SK-N-SH treated with all-trans-retinoic acid at 6 μM for 48 hours (cell line): ENCODE data around the gene SGIP1.

Experiments
- ARNTL ChIP-seq: fragments of 450-650 bp; formaldehyde crosslinking; IDR thresholded peaks from 2 replicates; pipeline ENCODE4 v1.5.0; 2020; ENCODE audit warnings: low read depth, mild to moderate bottlenecking, moderate library complexity, borderline replicate concordance
- ESRRG ChIP-seq: fragments of 250-450 bp; sonication (Bioruptor Pico); IDR thresholded peaks from 2 replicates; pipeline ENCODE4 v1.6.1; 2021; ENCODE audit warnings: mild to moderate bottlenecking
- GLIS3 ChIP-seq: fragments of 250-450 bp; sonication (Bioruptor Pico); IDR thresholded peaks from 2 replicates; pipeline ENCODE4 v1.5.0; 2020; ENCODE audit warnings: mild to moderate bottlenecking, moderate library complexity
- ISL1 ChIP-seq: fragments of 250-450 bp; sonication (Bioruptor Pico); IDR thresholded peaks from 2 replicates; pipeline ENCODE4 v2.1.2; 2022; ENCODE audit warnings: mild to moderate bottlenecking, moderate library complexity
- POU6F1 ChIP-seq: fragments of 250-450 bp; sonication (Bioruptor Pico); IDR thresholded peaks from 2 replicates; pipeline ENCODE4 v1.8.0; 2021; ENCODE audit warnings: low read depth, mild to moderate bottlenecking, moderate library complexity, borderline replicate concordance
- PPARA ChIP-seq: fragments of 250-450 bp; sonication (Bioruptor Pico); IDR thresholded peaks from 2 replicates; pipeline ENCODE4 v1.5.0; 2020; ENCODE audit warnings: mild to moderate bottlenecking, borderline replicate concordance
- RARB ChIP-seq: fragments of 250-450 bp; sonication (Bioruptor Pico); IDR thresholded peaks from 2 replicates; pipeline ENCODE4 v1.8.0; 2021; ENCODE audit warnings: mild to moderate bottlenecking, moderate library complexity
- TCF4 ChIP-seq: fragments of 250-450 bp; sonication (Bioruptor Pico); IDR thresholded peaks from 2 replicates; pipeline ENCODE4 v1.8.0; 2021; ENCODE audit warnings: mild to moderate bottlenecking, moderate library complexity, borderline replicate concordance
- TOX ChIP-seq: fragments of 250-450 bp; sonication (Bioruptor Pico); IDR thresholded peaks from 2 replicates; pipeline ENCODE4 v1.8.0; 2021; ENCODE audit warnings: mild to moderate bottlenecking, moderate library complexity, borderline replicate concordance
- ZNF565 ChIP-seq: fragments of 450-650 bp; formaldehyde crosslinking; conservative IDR thresholded peaks from 2 replicates; pipeline ENCODE4 v1.5.0; 2020; ENCODE audit warnings: low read depth, mild to moderate bottlenecking, moderate library complexity
- TF ChIP-seq, protein P1 (sequence below): fragments of 250-450 bp; sonication (Bioruptor Pico); IDR thresholded peaks from 2 replicates; pipeline ENCODE4 v1.8.0; 2020; ENCODE audit warnings: mild to moderate bottlenecking, moderate library complexity, borderline replicate concordance

DNA sequence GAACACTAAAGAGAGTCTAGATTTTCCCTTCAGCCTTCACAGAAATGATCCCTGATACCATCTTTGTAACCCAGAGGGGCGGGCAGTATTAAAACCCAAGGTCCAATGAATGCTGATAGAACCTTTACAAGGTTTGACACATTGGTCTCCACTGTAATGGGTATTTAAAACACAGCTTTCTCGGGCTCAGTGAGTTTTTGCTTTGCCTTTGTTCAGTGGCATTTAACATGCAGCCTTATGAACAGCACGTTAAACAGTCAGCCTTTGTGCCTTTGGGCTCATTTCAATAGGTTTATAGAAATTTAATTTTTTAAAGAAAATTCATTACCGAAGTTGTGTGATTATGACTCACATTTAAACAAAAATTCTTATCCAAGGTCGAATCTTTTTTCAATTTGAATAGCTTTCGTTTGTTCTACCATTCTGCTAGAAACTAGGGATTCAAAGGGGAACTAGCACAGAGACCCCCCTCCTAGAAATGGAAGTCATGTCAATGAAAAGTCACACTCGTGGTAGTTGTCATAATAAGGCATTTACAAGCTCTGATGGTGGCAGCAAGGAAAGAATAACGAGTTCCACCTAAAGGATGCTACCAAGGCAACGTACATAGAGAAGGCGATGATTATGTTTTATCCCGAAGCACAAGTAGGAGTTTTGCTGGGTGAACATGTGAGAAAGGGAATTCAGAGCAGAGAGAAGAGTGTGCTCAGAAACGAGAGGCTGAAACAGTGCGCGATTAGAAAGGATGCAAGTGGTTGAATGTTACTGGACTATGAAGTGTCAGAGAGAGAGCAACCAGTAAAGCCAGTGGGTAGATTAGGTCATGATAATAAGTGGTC lies 66.2 kb downstream of the SGIP1 start:
- TF ChIP-seq ISL1 (CRISPR knock-in tag), result no peak
- TF ChIP-seq TOX (CRISPR knock-in tag), result no peak
- TF ChIP-seq GLIS3 (CRISPR knock-in tag), result no peak
- no peak for TF ChIP-seq POU6F1 (CRISPR knock-in tag)
- TF ChIP-seq, protein P1, sequence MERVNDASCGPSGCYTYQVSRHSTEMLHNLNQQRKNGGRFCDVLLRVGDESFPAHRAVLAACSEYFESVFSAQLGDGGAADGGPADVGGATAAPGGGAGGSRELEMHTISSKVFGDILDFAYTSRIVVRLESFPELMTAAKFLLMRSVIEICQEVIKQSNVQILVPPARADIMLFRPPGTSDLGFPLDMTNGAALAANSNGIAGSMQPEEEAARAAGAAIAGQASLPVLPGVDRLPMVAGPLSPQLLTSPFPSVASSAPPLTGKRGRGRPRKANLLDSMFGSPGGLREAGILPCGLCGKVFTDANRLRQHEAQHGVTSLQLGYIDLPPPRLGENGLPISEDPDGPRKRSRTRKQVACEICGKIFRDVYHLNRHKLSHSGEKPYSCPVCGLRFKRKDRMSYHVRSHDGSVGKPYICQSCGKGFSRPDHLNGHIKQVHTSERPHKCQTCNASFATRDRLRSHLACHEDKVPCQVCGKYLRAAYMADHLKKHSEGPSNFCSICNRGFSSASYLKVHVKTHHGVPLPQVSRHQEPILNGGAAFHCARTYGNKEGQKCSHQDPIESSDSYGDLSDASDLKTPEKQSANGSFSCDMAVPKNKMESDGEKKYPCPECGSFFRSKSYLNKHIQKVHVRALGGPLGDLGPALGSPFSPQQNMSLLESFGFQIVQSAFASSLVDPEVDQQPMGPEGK (CRISPR knock-in tag), result no peak
- no peak for TF ChIP-seq ARNTL (CRISPR knock-in tag)
- TF ChIP-seq PPARA (CRISPR knock-in tag), result no peak
- TF ChIP-seq TCF4 (CRISPR knock-in tag), result no peak
- TF ChIP-seq ZNF565 (CRISPR knock-in tag), result no peak
- no peak for TF ChIP-seq RARB (CRISPR knock-in tag)
- TF ChIP-seq ESRRG (CRISPR knock-in tag), result no peak
